ENCODE measurements around the gene MTMR12.

MTMR12 gene

DNA sequence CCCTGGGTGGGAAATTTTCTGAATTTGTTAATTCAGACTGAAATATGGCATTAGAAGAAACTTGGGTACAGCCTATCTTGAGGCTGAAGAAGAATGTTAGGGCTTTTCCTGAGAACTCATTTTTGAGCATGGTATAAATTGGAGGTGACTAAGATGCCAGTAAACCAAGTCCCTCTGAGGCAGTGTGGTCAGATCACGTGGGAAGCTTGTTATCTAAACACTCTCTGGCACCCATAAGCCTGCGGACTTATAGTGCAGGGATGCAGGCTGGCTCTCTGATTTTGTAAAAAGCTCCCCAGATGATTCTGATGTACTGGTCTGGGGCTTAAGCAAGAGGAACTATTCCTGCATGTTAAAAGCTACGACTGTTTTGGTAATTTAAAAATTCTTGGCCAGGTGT is 34.3 kb downstream of the MTMR12 start:
- no peak overlapping the region for H3K18ac ChIP-seq (ENCODE audit: low read length)
- H3K23ac ChIP-seq (ENCODE audit: low read depth, low read length, poor library complexity), result no peak overlapping the region
- WGBS, 2 donors (ENCODE audit: extremely low coverage in 2 of 2, insufficient read length in 2 of 2, insufficient replicate concordance in 1 of 2), result no CpG with 5 or more reads among the region's 3 CpGs
- no peak overlapping the region for H2BK12ac ChIP-seq (ENCODE audit: low read length)
- no peak overlapping the region for H3K4me3 ChIP-seq (ENCODE audit: low read length in 2 of 2)
- H2AFZ ChIP-seq (ENCODE audit: low read length), result no peak overlapping the region
- H3K27me3 ChIP-seq (ENCODE audit: control insufficient read depth in 3 of 3, insufficient read depth in 3 of 3, low read depth in 1 of 3, low read length in 3 of 3), result no peaks in the 10 kb centered on the region
- H2BK15ac ChIP-seq (ENCODE audit: low read length), result no peak overlapping the region
- H3K4ac ChIP-seq (ENCODE audit: low read length), result no peak overlapping the region
- no peaks in the 10 kb centered on the region for H3K79me1 ChIP-seq (ENCODE audit: low read depth, low read length)
- H4K8ac ChIP-seq (ENCODE audit: low read depth, low read length), result no peak overlapping the region
- no peak overlapping the region for H2BK5ac ChIP-seq (ENCODE audit: low read length)
- H3K9me3 ChIP-seq (replicated peaks in 1 of 2; ENCODE audit: control insufficient read depth in 2 of 2, insufficient read depth in 1 of 2, low read depth in 1 of 2, low read length in 2 of 2), result no peaks in the 10 kb centered on the region
- H2BK120ac ChIP-seq (ENCODE audit: low read depth, low read length), result no peak overlapping the region
- H3K4me1 ChIP-seq (ENCODE audit: control insufficient read depth in 2 of 2, insufficient read depth in 1 of 2, low read depth in 1 of 2, low read length in 2 of 2), result peaks cover 11 to 13% of the 10 kb centered on the region in 2 donors
- H3K27ac ChIP-seq (replicated peaks; ENCODE audit: low read length), result no peak overlapping the region
- H4K91ac ChIP-seq (ENCODE audit: low read depth, low read length, poor library complexity), result no peak overlapping the region
- no peak for DNase-seq (ENCODE audit: low spot score)
- no peak overlapping the region for H3K4me2 ChIP-seq (ENCODE audit: insufficient read depth, low read length, poor library complexity, severe bottlenecking)
- H3K14ac ChIP-seq (ENCODE audit: low read length), result no peak overlapping the region
- H3K36me3 ChIP-seq (replicated peaks in 1 of 2; ENCODE audit: control insufficient read depth in 2 of 2, insufficient read depth in 2 of 2, low read length in 2 of 2), result peaks cover 2 to 41% of the 10 kb centered on the region in 2 donors
- no peak overlapping the region for H2AK5ac ChIP-seq (ENCODE audit: low read depth, low read length)
- no peak overlapping the region for H3K9ac ChIP-seq (ENCODE audit: low read depth, low read length, poor library complexity)

DNA sequence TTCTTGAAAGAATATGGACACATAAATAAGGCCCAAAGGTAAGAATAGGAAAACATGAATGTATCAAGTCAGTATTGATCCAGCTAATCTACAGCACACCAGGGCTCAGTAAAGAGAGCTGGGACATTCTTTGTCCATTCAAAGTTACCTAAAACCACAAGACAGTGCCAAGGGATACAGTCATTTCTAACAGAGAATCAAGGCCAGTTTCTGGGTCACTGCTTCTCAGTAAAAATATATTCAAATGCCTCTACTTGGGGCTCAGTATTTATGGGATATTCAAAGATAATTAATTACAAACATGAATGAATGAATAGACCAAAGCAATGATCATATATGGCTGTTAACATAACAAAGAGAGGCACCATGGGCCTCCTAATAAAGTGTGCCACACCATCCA is 34.9 kb downstream of the MTMR12 start:
- no peak overlapping the region for H3K27ac ChIP-seq (replicated peaks; ENCODE audit: low read length)

DNA sequence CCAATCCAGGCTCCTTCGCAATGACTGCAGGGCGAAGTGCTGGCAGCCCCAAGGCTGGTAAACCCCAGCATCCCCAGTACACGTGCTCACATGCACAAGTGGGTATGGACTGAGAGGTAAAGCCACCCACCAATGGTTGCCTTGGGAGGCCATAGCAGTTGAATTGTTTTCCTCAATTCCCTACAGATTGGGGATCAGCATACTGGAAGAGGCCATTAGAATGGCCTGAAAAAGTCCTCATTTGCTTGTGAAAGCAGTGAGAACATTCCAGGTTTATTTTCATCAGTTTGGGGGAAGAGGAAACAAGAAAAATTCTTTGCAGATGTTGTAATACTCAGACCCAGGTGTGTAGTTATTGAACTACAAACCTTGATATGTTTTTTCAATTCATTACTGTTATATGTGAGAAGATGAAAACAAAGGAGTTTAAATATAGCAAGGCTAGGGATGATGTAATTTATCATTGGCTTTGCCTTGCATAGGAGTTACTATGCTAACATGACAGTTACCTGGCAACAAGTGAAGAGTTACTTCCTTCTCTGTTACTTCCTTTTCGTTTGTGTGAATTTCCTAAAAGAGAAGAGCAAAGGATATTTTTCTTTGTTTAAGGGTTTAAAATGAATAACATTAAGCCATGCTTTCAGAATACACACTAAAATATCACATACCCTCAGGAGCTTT is 36.4 kb downstream of the MTMR12 start:
- Histone ChIP-seq H2BK15ac (ENCODE audit: low read length) (no peak overlapping the region), H3K27ac (replicated peaks; ENCODE audit: low read length) (no peak overlapping the region), H3K9ac (ENCODE audit: low read depth, low read length, poor library complexity) (no peak overlapping the region), H2BK12ac (ENCODE audit: low read length) (no peak overlapping the region), H3K27me3 (ENCODE audit: control insufficient read depth in 3 of 3, insufficient read depth in 3 of 3, low read depth in 1 of 3, low read length in 3 of 3) (no peaks in the 10 kb centered on the region), H4K91ac (ENCODE audit: low read depth, low read length, poor library complexity) (no peak overlapping the region), H3K14ac (ENCODE audit: low read length) (no peak overlapping the region), H2BK5ac (ENCODE audit: low read length) (no peak overlapping the region), H3K18ac (ENCODE audit: low read length) (no peak overlapping the region), H3K23ac (ENCODE audit: low read depth, low read length, poor library complexity) (no peak overlapping the region), H2AFZ (ENCODE audit: low read length) (no peak overlapping the region), H3K36me3 (replicated peaks in 1 of 2; ENCODE audit: control insufficient read depth in 2 of 2, insufficient read depth in 2 of 2, low read length in 2 of 2) (peaks cover 5 to 55% of the 10 kb centered on the region in 2 donors), H3K9me3 (replicated peaks in 1 of 2; ENCODE audit: control insufficient read depth in 2 of 2, insufficient read depth in 1 of 2, low read depth in 1 of 2, low read length in 2 of 2) (no peaks in the 10 kb centered on the region), H2BK120ac (ENCODE audit: low read depth, low read length) (no peak overlapping the region), H3K4ac (ENCODE audit: low read length) (no peak overlapping the region), H3K79me1 (ENCODE audit: low read depth, low read length) (no peaks in the 10 kb centered on the region), H4K8ac (ENCODE audit: low read depth, low read length) (no peak overlapping the region), H3K4me2 (ENCODE audit: insufficient read depth, low read length, poor library complexity, severe bottlenecking) (no peak overlapping the region), H3K4me1 (ENCODE audit: control insufficient read depth in 2 of 2, insufficient read depth in 1 of 2, low read depth in 1 of 2, low read length in 2 of 2) (peaks cover 11 to 13% of the 10 kb centered on the region in 2 donors), H3K4me3 (ENCODE audit: low read length in 2 of 2) (no peak overlapping the region), H2AK5ac (ENCODE audit: low read depth, low read length) (no peak overlapping the region)
- WGBS, 2 donors (ENCODE audit: extremely low coverage in 2 of 2, insufficient read length in 2 of 2, insufficient replicate concordance in 1 of 2), result no CpG with 5 or more reads among the region's 4 CpGs
- DNase-seq (ENCODE audit: low spot score), result no peak

More for the DNA sequence above, 34.9 kb downstream of the MTMR12 start:
- Histone ChIP-seq H2AFZ (ENCODE audit: low read length) (no peak overlapping the region), H2BK12ac (ENCODE audit: low read length) (no peak overlapping the region), H3K14ac (ENCODE audit: low read length) (no peak overlapping the region), H3K36me3 (replicated peaks in 1 of 2; ENCODE audit: control insufficient read depth in 2 of 2, insufficient read depth in 2 of 2, low read length in 2 of 2) (peaks cover 3 to 45% of the 10 kb centered on the region in 2 donors), H3K23ac (ENCODE audit: low read depth, low read length, poor library complexity) (no peak overlapping the region), H3K4ac (ENCODE audit: low read length) (no peak overlapping the region), H3K9me3 (replicated peaks in 1 of 2; ENCODE audit: control insufficient read depth in 2 of 2, insufficient read depth in 1 of 2, low read depth in 1 of 2, low read length in 2 of 2) (no peaks in the 10 kb centered on the region), H3K4me2 (ENCODE audit: insufficient read depth, low read length, poor library complexity, severe bottlenecking) (no peak overlapping the region), H2BK5ac (ENCODE audit: low read length) (no peak overlapping the region), H2BK120ac (ENCODE audit: low read depth, low read length) (no peak overlapping the region), H4K8ac (ENCODE audit: low read depth, low read length) (no peak overlapping the region), H2BK15ac (ENCODE audit: low read length) (no peak overlapping the region), H3K18ac (ENCODE audit: low read length) (no peak overlapping the region), H3K27me3 (ENCODE audit: control insufficient read depth in 3 of 3, insufficient read depth in 3 of 3, low read depth in 1 of 3, low read length in 3 of 3) (no peaks in the 10 kb centered on the region), H4K91ac (ENCODE audit: low read depth, low read length, poor library complexity) (no peak overlapping the region), H3K4me3 (ENCODE audit: low read length in 2 of 2) (no peak overlapping the region), H3K79me1 (ENCODE audit: low read depth, low read length) (no peaks in the 10 kb centered on the region), H3K4me1 (ENCODE audit: control insufficient read depth in 2 of 2, insufficient read depth in 1 of 2, low read depth in 1 of 2, low read length in 2 of 2) (peaks cover 11 to 13% of the 10 kb centered on the region in 2 donors), H3K9ac (ENCODE audit: low read depth, low read length, poor library complexity) (no peak overlapping the region), H2AK5ac (ENCODE audit: low read depth, low read length) (no peak overlapping the region)
- DNase-seq (ENCODE audit: low spot score), result no peak

DNA sequence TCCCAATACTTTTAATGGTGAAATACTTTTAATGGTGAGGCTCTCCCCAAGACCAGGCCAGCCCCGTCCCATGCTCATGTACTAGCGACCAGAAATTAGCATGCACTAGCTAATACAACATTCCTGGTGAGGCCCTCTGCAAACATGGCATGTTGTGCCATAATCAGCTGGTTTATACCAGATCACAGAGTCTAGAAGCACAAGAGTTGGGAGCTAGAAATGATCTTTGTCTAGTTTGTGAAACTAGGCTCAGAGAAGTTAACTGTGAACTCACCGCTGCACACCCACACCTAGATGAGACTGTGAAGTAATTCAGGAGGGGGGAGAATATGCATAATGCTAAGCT is 37.4 kb downstream of the MTMR12 start:
- no peaks in the 10 kb centered on the region for H3K79me1 ChIP-seq (ENCODE audit: low read depth, low read length)
- no peak overlapping the region for H3K18ac ChIP-seq (ENCODE audit: low read length)
- H2BK120ac ChIP-seq (ENCODE audit: low read depth, low read length), result no peak overlapping the region
- H2BK12ac ChIP-seq (ENCODE audit: low read length), result no peak overlapping the region
- DNase-seq (ENCODE audit: low spot score), result no peak
- no CpG with 5 or more reads among the region's 3 CpGs for WGBS, 2 donors (ENCODE audit: extremely low coverage in 2 of 2, insufficient read length in 2 of 2, insufficient replicate concordance in 1 of 2)
- no peak overlapping the region for H3K4me3 ChIP-seq (ENCODE audit: low read length in 2 of 2)
- H3K9ac ChIP-seq (ENCODE audit: low read depth, low read length, poor library complexity), result no peak overlapping the region
- H3K4me2 ChIP-seq (ENCODE audit: insufficient read depth, low read length, poor library complexity, severe bottlenecking), result no peak overlapping the region
- H3K23ac ChIP-seq (ENCODE audit: low read depth, low read length, poor library complexity), result no peak overlapping the region
- no peak overlapping the region for H2BK15ac ChIP-seq (ENCODE audit: low read length)
- no peak overlapping the region for H2BK5ac ChIP-seq (ENCODE audit: low read length)
- H3K4me1 ChIP-seq (ENCODE audit: control insufficient read depth in 2 of 2, insufficient read depth in 1 of 2, low read depth in 1 of 2, low read length in 2 of 2), result peaks cover 11 to 13% of the 10 kb centered on the region in 2 donors
- H2AFZ ChIP-seq (ENCODE audit: low read length), result no peak overlapping the region
- no peaks in the 10 kb centered on the region for H3K27me3 ChIP-seq (ENCODE audit: control insufficient read depth in 3 of 3, insufficient read depth in 3 of 3, low read depth in 1 of 3, low read length in 3 of 3)
- H3K27ac ChIP-seq (replicated peaks; ENCODE audit: low read length), result no peak overlapping the region
- H3K36me3 ChIP-seq (replicated peaks in 1 of 2; ENCODE audit: control insufficient read depth in 2 of 2, insufficient read depth in 2 of 2, low read length in 2 of 2), result peaks cover 7 to 60% of the 10 kb centered on the region in 2 donors
- no peak overlapping the region for H3K14ac ChIP-seq (ENCODE audit: low read length)
- no peak overlapping the region for H4K8ac ChIP-seq (ENCODE audit: low read depth, low read length)
- no peaks in the 10 kb centered on the region for H3K9me3 ChIP-seq (replicated peaks in 1 of 2; ENCODE audit: control insufficient read depth in 2 of 2, insufficient read depth in 1 of 2, low read depth in 1 of 2, low read length in 2 of 2)
- H3K4ac ChIP-seq (ENCODE audit: low read length), result no peak overlapping the region
- H4K91ac ChIP-seq (ENCODE audit: low read depth, low read length, poor library complexity), result no peak overlapping the region
- H2AK5ac ChIP-seq (ENCODE audit: low read depth, low read length), result no peak overlapping the region

All from neuronal stem cell (in vitro differentiated cells).